GM12864 (cell line): ENCODE data around the gene ETNPPL.
"Not testable (repeated sequence)": the region's sequence is repeated elsewhere in the genome, so short reads cannot be mapped to it uniquely, and the experiment has no call there.

Source experiments
- DNase-seq: peaks from one replicate; pipeline ENCODE4 v3.0.0-alpha.2; 2011; ENCODE audit warnings: low read depth
- H3K4me3 ChIP-seq: 2 replicates; pipeline ENCODE4 v1.5.1; 2011; ENCODE audit warnings: mild to moderate bottlenecking, low read depth, low read length, control low read depth
- TF ChIP-seq, protein P1 (sequence below): IDR thresholded peaks from 2 replicates; pipeline ENCODE4 v1.5.1; 2011; ENCODE audit warnings: low read depth, mild to moderate bottlenecking, moderate library complexity, low read length, control low read depth, inconsistent platforms; ENCODE audit errors: missing control alignments

The ETNPPL gene

DNA sequence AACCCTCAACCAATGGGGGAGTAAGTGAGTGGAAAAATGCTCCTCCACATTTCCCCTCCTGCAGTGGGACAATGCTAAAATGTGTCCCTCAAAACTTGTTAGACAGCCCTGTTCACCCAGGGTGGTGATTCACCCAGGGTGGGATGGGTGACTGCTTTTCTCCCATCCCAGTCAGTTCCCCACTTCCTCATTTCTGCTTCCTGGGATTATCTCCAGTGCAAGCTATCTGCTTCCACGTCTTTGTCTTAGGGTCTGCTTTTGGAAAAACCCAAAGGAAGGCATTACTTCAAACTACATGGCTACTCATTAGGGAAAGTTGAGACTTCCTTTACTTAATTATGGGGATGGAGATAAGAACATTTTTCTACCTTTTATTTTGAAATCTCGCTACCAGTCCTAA, 45.5 kb downstream of the ETNPPL start:
- TF ChIP-seq, protein P1, sequence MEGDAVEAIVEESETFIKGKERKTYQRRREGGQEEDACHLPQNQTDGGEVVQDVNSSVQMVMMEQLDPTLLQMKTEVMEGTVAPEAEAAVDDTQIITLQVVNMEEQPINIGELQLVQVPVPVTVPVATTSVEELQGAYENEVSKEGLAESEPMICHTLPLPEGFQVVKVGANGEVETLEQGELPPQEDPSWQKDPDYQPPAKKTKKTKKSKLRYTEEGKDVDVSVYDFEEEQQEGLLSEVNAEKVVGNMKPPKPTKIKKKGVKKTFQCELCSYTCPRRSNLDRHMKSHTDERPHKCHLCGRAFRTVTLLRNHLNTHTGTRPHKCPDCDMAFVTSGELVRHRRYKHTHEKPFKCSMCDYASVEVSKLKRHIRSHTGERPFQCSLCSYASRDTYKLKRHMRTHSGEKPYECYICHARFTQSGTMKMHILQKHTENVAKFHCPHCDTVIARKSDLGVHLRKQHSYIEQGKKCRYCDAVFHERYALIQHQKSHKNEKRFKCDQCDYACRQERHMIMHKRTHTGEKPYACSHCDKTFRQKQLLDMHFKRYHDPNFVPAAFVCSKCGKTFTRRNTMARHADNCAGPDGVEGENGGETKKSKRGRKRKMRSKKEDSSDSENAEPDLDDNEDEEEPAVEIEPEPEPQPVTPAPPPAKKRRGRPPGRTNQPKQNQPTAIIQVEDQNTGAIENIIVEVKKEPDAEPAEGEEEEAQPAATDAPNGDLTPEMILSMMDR, result no peak
- H3K4me3 ChIP-seq, result no peak overlapping the region
- no peak for DNase-seq

DNA sequence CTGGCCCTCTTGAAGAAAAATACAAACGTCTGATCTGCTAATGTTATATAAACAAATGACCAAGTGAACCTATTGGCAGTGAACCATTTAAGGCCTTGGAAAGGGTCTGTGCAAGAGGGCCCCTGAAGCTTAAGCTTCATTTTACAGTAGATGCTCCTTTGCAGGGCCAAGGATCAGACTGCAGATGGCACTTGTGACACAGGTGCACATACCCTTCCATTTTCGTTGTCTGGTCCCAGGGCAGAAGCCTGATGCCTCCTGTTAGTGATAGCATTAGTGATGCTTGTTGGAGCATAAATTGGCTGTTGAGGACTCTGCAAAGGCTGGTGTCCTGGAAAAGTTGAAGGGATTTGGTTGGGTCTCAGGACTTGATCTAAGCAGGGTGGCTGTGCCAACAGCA, 46.5 kb downstream of the ETNPPL start:
- DNase-seq, result no peak
- H3K4me3 ChIP-seq, result no peak overlapping the region
- TF ChIP-seq, protein P1, result no peak

DNA sequence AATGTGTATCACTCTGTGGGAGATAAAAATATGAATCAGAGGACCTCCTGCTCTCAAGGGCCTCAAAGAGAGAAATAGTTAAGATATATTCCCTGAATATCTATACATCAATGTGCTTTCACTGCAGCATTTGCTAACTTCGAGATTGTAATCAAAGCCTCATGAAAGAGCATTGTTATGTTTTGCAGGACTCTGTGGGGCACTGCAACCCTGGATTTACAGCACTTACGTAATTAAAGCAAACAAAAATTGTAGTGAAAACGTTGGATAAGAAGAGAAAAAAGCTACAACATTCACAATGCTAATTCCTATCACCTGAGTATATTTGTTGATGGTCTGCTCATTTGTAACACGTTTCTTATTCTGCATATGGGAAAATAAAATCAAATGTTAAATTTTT, 48.0 kb downstream of the ETNPPL start:
- DNase-seq, result no peak
- H3K4me3 ChIP-seq, result no peak overlapping the region
- TF ChIP-seq, protein P1, result no peak

DNA sequence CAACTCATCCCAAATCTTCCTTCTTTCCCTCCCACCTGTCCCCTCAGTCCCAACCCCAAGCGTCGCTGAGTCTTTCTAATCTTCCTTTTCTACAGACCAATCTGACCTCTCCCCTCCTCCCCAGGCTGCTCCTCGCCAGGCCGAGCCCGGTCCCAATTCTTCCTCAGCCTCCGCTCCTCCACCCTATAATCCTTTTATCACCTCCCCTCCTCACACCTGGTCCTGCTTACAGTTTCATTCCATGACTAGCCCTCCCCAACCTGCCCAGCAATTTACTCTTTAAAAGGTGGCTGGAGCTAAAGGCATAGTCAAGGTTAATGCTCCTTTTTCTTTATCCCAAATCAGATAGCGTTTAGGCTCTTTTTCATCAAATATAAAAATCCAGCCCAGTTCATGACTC, 52.3 kb downstream of the ETNPPL start:
- DNase-seq, H3K4me3 ChIP-seq: not testable (repeated sequence)

DNA sequence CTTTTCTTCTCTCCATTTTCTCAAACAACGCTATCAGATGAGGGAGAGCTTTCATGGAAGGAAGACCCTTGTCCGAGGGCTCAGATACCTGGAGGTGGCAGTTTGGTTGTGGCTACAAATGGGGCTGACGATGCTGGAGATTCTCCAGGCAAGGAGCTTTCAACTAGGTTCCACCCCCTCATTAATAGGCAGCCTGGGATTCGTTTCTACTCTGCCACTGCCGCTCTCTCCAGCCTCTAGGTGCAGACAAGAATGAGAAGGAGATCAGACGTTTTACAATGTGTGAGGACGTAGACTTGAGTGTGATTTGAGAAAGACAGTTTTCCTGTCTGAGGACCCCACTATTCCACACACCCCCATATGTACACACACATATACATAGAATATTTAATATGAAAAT, 53.1 kb downstream of the ETNPPL start:
- no peak overlapping the region for H3K4me3 ChIP-seq
- DNase-seq, result no peak
- TF ChIP-seq, protein P1, result no peak

DNA sequence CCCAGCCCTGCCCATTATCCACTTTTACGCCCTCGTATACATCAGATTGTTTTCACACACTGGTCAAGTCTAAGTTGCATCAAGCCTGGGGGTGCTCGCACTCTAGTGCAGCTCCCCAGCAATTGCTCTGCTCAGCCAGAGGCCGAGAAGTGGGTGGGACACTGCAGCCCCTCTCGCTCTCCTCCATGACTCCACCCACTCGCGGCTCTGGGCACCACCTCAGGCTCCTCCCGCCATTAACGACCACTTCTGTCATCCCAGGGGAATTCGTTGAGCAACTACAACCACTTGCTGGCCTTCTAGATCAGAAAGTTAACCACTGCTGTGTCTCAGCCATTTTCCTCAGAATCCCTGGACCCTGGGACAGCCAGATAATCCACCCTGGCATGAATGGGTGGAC, 53.6 kb downstream of the ETNPPL start:
- TF ChIP-seq, protein P1, result no peak
- no peak overlapping the region for H3K4me3 ChIP-seq
- no peak for DNase-seq

DNA sequence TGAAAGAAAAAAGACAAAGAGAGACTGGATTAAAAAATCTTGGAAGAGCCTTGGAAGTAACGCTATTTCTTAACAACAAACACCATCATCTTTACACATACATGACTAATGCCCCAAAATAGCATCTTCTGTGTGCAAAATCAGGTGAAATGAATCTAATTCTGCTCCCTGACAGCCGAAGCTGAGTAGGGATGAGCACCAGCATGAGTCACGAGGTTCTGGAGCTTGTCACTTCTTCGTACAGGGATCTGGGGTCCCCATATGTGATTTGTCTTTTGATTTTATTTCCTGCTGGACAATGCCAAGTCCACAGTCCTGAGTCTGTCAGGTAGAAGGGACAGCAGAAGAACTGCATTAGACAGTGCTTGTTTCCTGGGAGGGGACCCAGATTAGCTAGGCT, 56.6 kb downstream of the ETNPPL start:
- no peak for DNase-seq
- TF ChIP-seq, protein P1, result no peak
- no peak overlapping the region for H3K4me3 ChIP-seq

DNA sequence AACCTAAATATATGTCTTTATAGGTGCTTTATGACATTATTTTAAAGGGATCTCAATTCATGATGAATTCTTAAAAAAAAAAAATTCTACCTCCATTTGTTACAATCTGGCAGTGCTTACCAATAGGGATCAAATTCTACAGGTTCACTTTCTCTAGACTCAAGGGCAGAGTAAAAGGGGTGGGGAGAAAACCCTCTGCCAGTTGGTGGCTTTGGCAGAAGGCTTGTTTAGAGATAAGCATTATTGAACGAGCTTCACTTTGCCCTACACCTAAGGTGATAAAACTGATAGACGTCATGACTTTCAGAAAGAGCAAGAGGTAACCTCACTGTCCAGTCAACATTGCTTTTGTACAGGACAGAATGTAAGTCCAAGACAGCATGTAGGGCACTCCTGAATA, 58.9 kb downstream of the ETNPPL start:
- no peak for DNase-seq
- TF ChIP-seq, protein P1, result no peak
- H3K4me3 ChIP-seq, result no peak overlapping the region
